Mesodermal cell (in vitro differentiated cells): ENCODE measurements around the gene CFAP206.
"Not testable (repeated sequence)": the region's sequence is repeated elsewhere in the genome, so short reads cannot be mapped to it uniquely, and the experiment has no call there.

Source experiments
- H3K27ac ChIP-seq: 2 replicates; pipeline ENCODE4 v1.7.0; 2013; ENCODE audit warnings: mild to moderate bottlenecking, low read depth, low read length, moderate library complexity; ENCODE audit not compliant: severe bottlenecking
- H3K36me3 ChIP-seq: 2 replicates; pipeline ENCODE4 v1.7.1; 2013; ENCODE audit warnings: mild to moderate bottlenecking, low read length, moderate library complexity; ENCODE audit not compliant: control insufficient read depth, insufficient read depth
- H3K4me1 ChIP-seq: one replicate; pipeline ENCODE4 v1.7.1; 2013; ENCODE audit warnings: mild to moderate bottlenecking, low read length; ENCODE audit not compliant: insufficient read depth, control insufficient read depth, poor library complexity, severe bottlenecking
- H3K4me3 ChIP-seq: 2 replicates; pipeline ENCODE4 v1.7.0; 2013; ENCODE audit warnings: low read length, control low read depth, mild to moderate bottlenecking; ENCODE audit not compliant: insufficient read depth, poor library complexity, severe bottlenecking; ENCODE audit errors: extremely low read depth
- H3K9me3 ChIP-seq: 2 replicates; pipeline ENCODE4 v1.7.1; 2013; ENCODE audit warnings: mild to moderate bottlenecking, low read length, moderate library complexity; ENCODE audit not compliant: control insufficient read depth
- WGBS, 2 experiments: methylation state at CpG; one replicate each; pipeline ENCODE4 v1.1.5; 2013; ENCODE audit warnings: missing lambda C conversion rate in 2 of 2; ENCODE audit not compliant: insufficient coverage in 2 of 2; 5-methylcytosine and 5-hydroxymethylcytosine counted together

Gene CFAP206

GRCh38 chr6:87482366-87482765, 74.6 kb downstream of the CFAP206 start:
- Histone ChIP-seq H3K4me1 (no peaks in the 10 kb centered on the region), H3K9me3 (peaks cover 11% of the 10 kb centered on the region), H3K36me3 (peaks cover 17% of the 10 kb centered on the region), H3K4me3 (no peak overlapping the region), H3K27ac (no peak overlapping the region)
- no CpG with 5 or more reads among the region's 4 CpGs for WGBS, 2 experiments

- no peaks in the 10 kb centered on the region for H3K4me1 ChIP-seq
- no peak overlapping the region for H3K4me3 ChIP-seq
- H3K9me3 ChIP-seq = peaks cover 11% of the 10 kb centered on the region
- peaks cover 17% of the 10 kb centered on the region for H3K36me3 ChIP-seq
- H3K27ac ChIP-seq = no peak overlapping the region
- 60 to 70% methylated on average over 5 to 7 of the region's 9 CpGs for WGBS, 2 experiments
Measured at GRCh38 chr6:87483929-87484328, 76.2 kb downstream of the CFAP206 start.

- Histone ChIP-seq H3K4me3 (no peak overlapping the region), H3K4me1 (no peaks in the 10 kb centered on the region), H3K36me3 (peaks cover 17% of the 10 kb centered on the region), H3K27ac (no peak overlapping the region), H3K9me3 (peaks cover 11% of the 10 kb centered on the region)
- 90 to 92% methylated on average over 7 of the region's 7 CpGs for WGBS, 2 experiments
Measured at GRCh38 chr6:87484491-87484890, 76.7 kb downstream of the CFAP206 start.

GRCh38 chr6:87487555-87487954, 79.8 kb downstream of the CFAP206 start:
- Histone ChIP-seq H3K36me3 (peaks cover 19% of the 10 kb centered on the region), H3K27ac (no peak overlapping the region), H3K9me3 (peaks cover 11% of the 10 kb centered on the region), H3K4me3 (no peak overlapping the region), H3K4me1 (no peaks in the 10 kb centered on the region)
- 50 to 100% methylated on average over 1 to 2 of the region's 4 CpGs for WGBS, 2 experiments

GRCh38 chr6:87489326-87489725, 81.6 kb downstream of the CFAP206 start:
- H3K36me3 ChIP-seq = peaks cover 12% of the 10 kb centered on the region
- 91 to 95% methylated on average over 5 to 7 of the region's 8 CpGs for WGBS, 2 experiments

GRCh38 chr6:87494761-87495422, 87.1 kb downstream of the CFAP206 start:
- WGBS, 2 experiments = 100% methylated on average over 2 to 4 of the region's 8 CpGs
- Histone ChIP-seq H3K4me1 (no peaks in the 10 kb centered on the region), H3K27ac (no peak overlapping the region), H3K9me3 (no peaks in the 10 kb centered on the region), H3K36me3 (peaks cover 8% of the 10 kb centered on the region), H3K4me3 (no peak overlapping the region)

More at GRCh38 chr6:87489326-87489725, 81.6 kb downstream of the CFAP206 start:
- H3K4me3 ChIP-seq, H3K9me3 ChIP-seq, H3K4me1 ChIP-seq, H3K27ac ChIP-seq: not testable (repeated sequence)

- Histone ChIP-seq H3K4me1 (no peaks in the 10 kb centered on the region), H3K9me3 (no peaks in the 10 kb centered on the region), H3K4me3 (no peak overlapping the region), H3K27ac (no peak overlapping the region), H3K36me3 (peaks cover 16% of the 10 kb centered on the region)
Measured at GRCh38 chr6:87498048-87498447, 90.3 kb downstream of the CFAP206 start.

GRCh38 chr6:87501809-87502572, 94.2 kb downstream of the CFAP206 start:
- Histone ChIP-seq H3K9me3 (no peaks in the 10 kb centered on the region), H3K4me3 (no peak overlapping the region), H3K4me1 (no peaks in the 10 kb centered on the region), H3K36me3 (peaks cover 31% of the 10 kb centered on the region), H3K27ac (no peak overlapping the region)
- WGBS, 2 experiments = 92 to 100% methylated on average over 1 to 2 of the region's 6 CpGs

- Histone ChIP-seq H3K27ac (no peak overlapping the region), H3K4me3 (no peak overlapping the region), H3K4me1 (no peaks in the 10 kb centered on the region), H3K9me3 (no peaks in the 10 kb centered on the region), H3K36me3 (peaks cover 31% of the 10 kb centered on the region)
- WGBS, 2 experiments = no CpG with 5 or more reads among the region's 1 CpG
Measured at GRCh38 chr6:87504441-87504840, 96.7 kb downstream of the CFAP206 start.
